ENCODE results near the gene ZNF75A. TPM values are rescaled to one million over a fixed set of nuclear protein-coding genes. Genes with fewer than 3 reads are reported as not detected.

ZNF75A gene
- total RNA-seq, 1 experiment from 2014 or later, result 10.3 TPM

DNA sequence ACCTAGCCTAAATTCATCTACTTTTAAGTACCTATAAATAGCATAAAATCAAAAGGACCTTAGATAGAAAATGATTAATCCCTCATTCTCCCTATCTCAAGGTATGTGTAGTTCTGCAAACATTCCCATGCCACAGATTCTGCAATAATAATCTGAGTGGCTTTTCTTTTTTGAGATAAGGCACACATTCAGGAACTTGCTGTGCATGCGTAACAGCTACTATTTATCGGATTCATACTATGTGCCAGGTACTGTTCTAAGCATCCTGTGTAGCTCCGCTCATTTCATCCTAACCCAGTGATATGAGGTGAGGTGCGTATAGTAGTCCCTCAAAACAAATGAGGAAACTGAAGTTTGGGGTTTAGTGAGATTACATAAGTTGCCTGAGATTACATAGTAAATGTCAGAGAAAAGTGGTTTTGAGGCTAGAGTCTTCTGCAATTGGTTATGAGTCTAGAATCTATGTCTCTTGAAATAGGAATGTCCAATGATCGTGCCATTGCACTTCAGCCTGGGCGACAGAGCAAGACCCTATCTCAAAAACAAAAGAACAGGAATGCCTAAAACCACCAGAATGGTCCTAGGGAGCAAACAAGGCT, 24.0 kb upstream of the ZNF75A start:
- Histone ChIP-seq H3K79me2 (ENCODE audit: insufficient read depth, low read length) (peaks cover 29% of the 10 kb centered on the region), H3K4me3 (replicated peaks in 1 of 2; ENCODE audit: low read depth in 1 of 2, low read length in 2 of 2) (no peak overlapping the region), H3K27ac (ENCODE audit: low read depth, low read length) (no peak overlapping the region), H3K27me3 (ENCODE audit: insufficient read depth, low read length) (peaks cover 12% of the 10 kb centered on the region; the same call in 1 of the 2 replicates), H3K9me2 (ENCODE audit: insufficient read depth) (no peaks in the 10 kb centered on the region), H4K20me1 (ENCODE audit: insufficient read depth) (no peaks in the 10 kb centered on the region), H3K36me3 (ENCODE audit: control insufficient read depth in 1 of 2, insufficient read depth in 2 of 2, low read length in 2 of 2) (peaks cover 7 to 17% of the 10 kb centered on the region in 2 experiments), H3K9ac (ENCODE audit: low read length) (no peak overlapping the region), H2AFZ (ENCODE audit: low read depth, low read length, poor library complexity, severe bottlenecking) (no peak overlapping the region), H3K4me1 (ENCODE audit: control insufficient read depth in 1 of 2, insufficient read depth in 2 of 2, low read length in 2 of 2) (peaks cover 8 to 21% of the 10 kb centered on the region in 2 experiments; a peak in 2 of 4 replicates), H3K9me3 (ENCODE audit: control insufficient read depth in 1 of 2, insufficient read depth in 1 of 2, low read depth in 1 of 2, low read length in 2 of 2) (no peaks in the 10 kb centered on the region; a peak in 1 of 4 replicates), H3K4me2 (ENCODE audit: low read length) (no peak overlapping the region)
- BruUV-seq (replicated peaks), result no TSS peak
- ChIA-PET CTCF (no interaction called here), RAD21 (ENCODE audit: low non-redundant PET in 1 of 2, low total read pairs in 2 of 2, uncharacterized antibody in 2 of 2, unreplicated experiment in 2 of 2) (no interaction called here), POLR2A (no interaction called here)
- TF ChIP-seq ELF1 (IDR thresholded peaks at IDR 0.05; ENCODE audit: borderline replicate concordance, low read depth) (no peak), EGR1 (IDR thresholded peaks at IDR 0.05; ENCODE audit: low read depth) (no peak), ZNF274 (IDR thresholded peaks at IDR 0.05; ENCODE audit: low read depth, low read length) (no peak), EZH2phosphoT487 (IDR thresholded peaks at IDR 0.05; ENCODE audit: borderline replicate concordance) (no peak), CEBPB (IDR thresholded peaks at IDR 0.05; ENCODE audit: low read depth) (no peak), REST (IDR thresholded peaks at IDR 0.05; ENCODE audit: low read depth) (no peak), POLR2AphosphoS5 (IDR thresholded peaks at IDR 0.05; ENCODE audit: low read depth, low read length) (no peak), SP1 (IDR thresholded peaks at IDR 0.05; ENCODE audit: low read depth) (no peak), SRF (IDR thresholded peaks at IDR 0.05; ENCODE audit: low read depth) (no peak), FOSL1 (IDR thresholded peaks at IDR 0.05; ENCODE audit: low read depth) (no peak), MAX (IDR thresholded peaks at IDR 0.05) (no peak), SIN3A (IDR thresholded peaks at IDR 0.05; ENCODE audit: low read depth) (no peak), ZFX (IDR thresholded peaks at IDR 0.05) (no peak), JUND (IDR thresholded peaks at IDR 0.05) (no peak), RAD21 (IDR thresholded peaks at IDR 0.05; ENCODE audit: low read depth) (no peak), POLR2A (IDR thresholded peaks at IDR 0.05; ENCODE audit: borderline replicate concordance, extremely low read depth, insufficient read depth, insufficient read length) (no peak)
- TF ChIP-seq, protein P1, sequence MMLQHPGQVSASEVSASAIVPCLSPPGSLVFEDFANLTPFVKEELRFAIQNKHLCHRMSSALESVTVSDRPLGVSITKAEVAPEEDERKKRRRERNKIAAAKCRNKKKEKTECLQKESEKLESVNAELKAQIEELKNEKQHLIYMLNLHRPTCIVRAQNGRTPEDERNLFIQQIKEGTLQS (IDR thresholded peaks at IDR 0.05), result no peak
- TF ChIP-seq, protein P2, sequence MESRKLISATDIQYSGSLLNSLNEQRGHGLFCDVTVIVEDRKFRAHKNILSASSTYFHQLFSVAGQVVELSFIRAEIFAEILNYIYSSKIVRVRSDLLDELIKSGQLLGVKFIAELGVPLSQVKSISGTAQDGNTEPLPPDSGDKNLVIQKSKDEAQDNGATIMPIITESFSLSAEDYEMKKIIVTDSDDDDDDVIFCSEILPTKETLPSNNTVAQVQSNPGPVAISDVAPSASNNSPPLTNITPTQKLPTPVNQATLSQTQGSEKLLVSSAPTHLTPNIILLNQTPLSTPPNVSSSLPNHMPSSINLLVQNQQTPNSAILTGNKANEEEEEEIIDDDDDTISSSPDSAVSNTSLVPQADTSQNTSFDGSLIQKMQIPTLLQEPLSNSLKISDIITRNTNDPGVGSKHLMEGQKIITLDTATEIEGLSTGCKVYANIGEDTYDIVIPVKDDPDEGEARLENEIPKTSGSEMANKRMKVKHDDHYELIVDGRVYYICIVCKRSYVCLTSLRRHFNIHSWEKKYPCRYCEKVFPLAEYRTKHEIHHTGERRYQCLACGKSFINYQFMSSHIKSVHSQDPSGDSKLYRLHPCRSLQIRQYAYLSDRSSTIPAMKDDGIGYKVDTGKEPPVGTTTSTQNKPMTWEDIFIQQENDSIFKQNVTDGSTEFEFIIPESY (IDR thresholded peaks at IDR 0.05; ENCODE audit: extremely low read depth, insufficient replicate concordance, low read length), result no peak
- no peak for DNase-seq (ENCODE audit: low read depth, low spot score)
- intact Hi-C loops (cut with micrococcal nuclease), result no loop called here
- ATAC-seq, result no peak
